GM21526 (cell line): ENCODE data around the gene CDT1.

ENCODE experiments used
- ATAC-seq: cut with Tn5 transposase; IDR thresholded peaks from one replicate; pipeline ENCODE4 v1.9.1; 2021; ENCODE audit warnings: moderate library complexity; ENCODE audit not compliant: unreplicated experiment, low FRiP score

The CDT1 gene

GRCh38 chr16:88803264-88803987 is at the start of gene CDT1:
Gene CDT1, plus strand, starts transcription at chr16:88803789. Its CDS starts 43 bp downstream, at chr16:88803832.
- no peak for ATAC-seq

GRCh38 chr16:88754109-88754911 is 49.3 kb upstream of the CDT1 start:
- ATAC-seq: no peak

DNA sequence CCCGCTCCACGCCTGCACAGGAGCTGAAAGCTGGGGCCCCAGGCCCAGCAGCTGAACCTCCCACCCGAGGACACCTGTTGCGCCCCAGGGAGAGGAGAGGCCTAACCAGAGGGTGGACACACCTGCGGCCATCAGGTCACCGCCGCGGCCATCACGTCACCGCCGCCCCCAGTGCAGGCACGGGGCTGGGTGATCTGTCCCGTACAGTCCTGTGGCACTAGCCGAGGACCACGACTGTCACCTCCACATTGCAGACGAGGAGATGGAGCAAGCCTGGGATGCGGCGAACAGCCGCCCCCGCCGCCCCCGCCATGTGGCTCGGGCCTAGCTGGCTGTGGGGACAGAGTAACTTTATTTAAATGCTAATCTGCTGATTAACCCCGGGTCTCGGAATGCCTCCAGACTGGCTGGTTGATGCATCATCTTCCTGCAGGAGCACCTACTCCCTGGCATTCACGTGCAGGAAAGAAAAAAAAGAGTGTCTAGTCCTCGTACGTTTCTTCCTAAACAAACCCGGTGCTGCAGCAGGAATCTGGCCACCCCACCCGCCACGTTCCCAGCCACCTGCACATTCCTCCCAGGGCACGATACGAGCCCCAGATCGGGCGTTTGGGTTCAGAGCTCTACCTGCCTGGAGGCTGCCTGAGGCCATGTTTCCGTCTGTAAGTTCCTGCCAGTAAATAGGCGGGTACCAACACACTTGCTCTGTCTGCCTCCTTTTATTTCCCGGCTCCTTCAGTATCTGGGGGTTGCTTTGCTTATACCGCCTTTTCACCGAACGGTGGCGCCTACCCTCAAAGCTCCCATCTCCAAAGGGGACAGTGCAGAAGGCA is 48.5 kb upstream of the CDT1 start:
- ATAC-seq: no peak

DNA sequence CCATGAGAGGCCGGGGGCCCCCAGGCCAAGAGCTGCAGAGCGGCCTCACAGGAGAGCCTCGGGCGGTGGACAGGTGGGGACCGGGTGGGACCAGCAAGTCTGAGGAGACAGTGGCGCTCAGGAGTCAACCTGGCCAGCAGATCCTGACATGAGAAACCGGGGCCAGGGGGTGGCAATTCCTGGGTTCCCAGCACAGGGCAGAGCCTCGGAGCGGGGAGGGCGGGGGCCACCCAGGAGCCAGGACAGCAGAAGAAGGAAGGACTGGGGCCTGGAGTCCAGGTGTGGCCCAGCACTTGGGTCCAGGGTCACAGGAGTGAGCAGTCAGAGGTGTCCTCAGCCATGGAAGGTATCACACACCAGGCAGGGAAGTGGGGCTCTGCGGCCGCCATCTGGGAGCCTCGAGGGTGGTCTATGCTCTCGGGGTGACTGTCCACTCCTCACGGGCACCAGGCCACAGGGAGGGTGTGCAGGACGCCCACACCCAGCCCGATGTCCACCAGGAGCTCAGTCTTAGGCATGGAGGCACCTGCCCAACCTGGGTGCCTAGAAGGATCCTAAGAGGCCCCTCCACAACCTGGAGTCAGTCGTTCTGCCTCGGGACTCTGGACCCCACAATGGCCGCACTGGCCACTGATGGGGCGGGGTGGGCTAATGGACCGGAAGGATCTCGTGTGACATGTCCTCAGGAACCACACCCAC is 47.7 kb upstream of the CDT1 start:
- no peak for ATAC-seq

DNA sequence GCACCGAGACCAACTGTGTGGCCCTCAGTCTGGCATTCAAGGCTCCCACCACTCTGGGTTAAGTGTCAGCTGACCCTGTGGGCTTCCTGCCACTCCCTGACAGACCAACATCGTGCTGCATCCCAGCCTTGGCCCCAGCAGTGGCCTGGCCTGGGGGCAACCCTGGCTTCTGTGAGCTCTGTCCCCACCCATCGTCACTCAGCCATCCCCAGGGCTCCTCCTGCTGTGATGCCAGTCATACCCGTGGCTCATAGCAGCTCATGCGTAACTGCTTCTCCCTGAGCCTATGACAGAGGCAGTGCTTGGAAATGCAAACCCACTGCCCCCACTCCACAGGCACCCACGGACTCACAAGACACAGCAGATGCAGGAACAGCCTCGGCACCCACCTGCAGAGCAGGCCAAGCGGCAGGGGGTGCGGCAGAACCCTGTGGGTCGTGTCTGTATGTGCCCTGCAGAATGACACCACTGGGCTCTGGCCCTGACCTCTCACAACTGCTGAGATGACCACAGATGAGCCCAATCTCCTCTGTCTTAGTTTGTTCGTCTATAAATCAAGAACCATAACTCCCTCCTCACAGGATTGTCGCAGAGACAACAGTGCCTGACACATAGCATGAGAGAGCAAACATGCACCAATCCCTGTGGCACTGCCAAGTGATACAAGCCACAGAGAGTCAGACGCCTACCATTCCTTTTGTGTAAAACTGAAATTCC is 45.2 kb upstream of the CDT1 start:
- no peak for ATAC-seq

GRCh38 chr16:88758944-88759244 is 44.7 kb upstream of the CDT1 start:
- ATAC-seq: no peak

DNA sequence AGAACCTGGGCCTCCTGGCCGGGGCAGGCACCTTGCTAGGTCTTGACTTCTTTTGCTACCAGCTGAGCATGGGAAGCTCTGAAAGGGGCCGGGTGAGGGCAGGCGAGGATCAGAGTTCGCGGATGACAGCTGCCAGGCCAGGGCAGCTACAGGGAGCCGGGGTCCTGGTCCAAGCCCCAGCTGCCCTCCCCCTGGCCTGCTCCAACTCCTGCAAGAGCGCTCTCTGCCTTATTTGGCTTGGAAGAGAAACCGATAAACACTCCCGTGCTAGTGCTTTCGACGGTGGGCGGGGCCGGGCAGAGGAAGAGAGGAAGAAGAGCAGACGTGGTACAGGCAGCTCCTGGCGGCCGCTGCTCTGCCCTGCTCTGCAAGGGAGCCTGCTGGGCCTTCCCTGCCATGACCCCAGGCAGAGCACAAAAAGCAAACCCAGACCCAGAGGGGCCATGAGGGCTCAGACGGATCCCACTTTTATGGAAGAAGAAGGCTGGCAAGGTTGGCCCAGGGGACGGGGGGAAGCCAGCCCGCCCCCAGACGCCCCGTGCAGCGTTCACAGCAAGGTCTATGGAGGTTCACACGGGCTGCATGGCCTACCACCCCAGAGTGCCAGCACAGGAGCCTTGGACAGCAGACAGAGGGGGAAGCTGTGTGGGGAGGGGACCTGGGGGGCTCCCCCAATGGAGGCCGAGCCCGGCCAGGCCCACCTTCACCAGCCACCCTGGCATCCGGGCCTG is 44.2 kb upstream of the CDT1 start:
- ATAC-seq: no peak

DNA sequence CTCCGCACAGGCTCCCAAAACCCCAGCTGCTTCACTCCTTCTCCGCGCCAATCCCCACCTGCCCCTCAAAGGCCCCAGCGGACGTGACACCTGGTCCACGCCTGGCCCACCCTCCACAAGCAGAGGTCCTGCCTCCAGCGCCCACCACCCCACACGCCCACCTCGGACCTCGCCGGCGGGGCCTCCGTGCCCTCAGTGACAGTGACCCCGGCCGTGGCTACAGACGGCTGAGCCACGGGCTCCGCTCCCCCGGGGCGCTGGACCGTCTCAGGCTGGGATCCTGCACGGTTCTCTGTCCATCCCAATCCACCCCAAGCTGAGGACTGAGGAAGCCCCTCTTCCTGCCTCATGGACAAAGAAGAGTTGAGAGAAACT is 43.6 kb upstream of the CDT1 start:
- no peak for ATAC-seq

- no peak for ATAC-seq
Measured at GRCh38 chr16:88760424-88761142, 43.0 kb upstream of the CDT1 start.

DNA sequence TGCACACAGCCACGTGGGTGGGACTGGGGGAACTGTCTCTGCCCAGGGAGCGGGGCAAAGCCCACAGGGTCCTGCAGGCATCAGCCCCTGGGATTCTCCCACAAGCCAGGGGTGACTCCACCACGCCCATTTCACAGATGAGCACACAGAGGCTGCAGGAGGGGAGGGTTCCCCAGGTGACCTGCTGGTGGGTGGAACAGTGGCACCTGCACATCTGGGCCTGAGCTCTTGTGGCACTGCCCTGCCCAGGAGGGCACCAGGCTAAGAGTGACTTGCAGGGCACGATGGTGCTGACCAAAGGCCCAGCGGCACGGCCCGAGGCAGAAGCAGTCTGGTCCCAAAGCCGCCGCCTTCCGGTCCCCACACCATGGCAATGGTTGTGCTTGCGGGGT is 42.5 kb upstream of the CDT1 start:
- no peak for ATAC-seq

DNA sequence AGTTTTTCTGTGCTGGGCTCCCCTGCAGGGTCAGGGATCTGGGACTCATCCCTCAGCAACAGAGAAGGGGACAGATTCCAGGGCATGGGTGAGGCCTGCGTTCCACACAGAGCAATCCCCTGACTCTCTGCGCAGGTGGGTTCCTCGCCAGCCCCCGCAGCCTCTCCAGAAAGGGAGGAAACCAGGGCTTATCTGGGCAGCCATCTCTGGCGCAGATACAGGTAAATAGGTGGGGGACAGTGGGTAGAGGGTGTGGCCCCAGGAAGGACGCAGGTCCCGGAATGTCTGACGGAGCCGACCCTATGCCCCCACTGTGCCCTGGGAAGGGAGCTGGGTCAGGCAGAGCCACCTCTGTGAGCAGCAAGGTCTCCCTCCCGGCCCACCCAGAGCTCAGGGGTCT is 41.8 kb upstream of the CDT1 start:
- no peak for ATAC-seq

- no peak for ATAC-seq
Measured at GRCh38 chr16:88762258-88762870, 41.2 kb upstream of the CDT1 start.

- ATAC-seq: no peak
Measured at GRCh38 chr16:88762941-88763340, 40.6 kb upstream of the CDT1 start.

DNA sequence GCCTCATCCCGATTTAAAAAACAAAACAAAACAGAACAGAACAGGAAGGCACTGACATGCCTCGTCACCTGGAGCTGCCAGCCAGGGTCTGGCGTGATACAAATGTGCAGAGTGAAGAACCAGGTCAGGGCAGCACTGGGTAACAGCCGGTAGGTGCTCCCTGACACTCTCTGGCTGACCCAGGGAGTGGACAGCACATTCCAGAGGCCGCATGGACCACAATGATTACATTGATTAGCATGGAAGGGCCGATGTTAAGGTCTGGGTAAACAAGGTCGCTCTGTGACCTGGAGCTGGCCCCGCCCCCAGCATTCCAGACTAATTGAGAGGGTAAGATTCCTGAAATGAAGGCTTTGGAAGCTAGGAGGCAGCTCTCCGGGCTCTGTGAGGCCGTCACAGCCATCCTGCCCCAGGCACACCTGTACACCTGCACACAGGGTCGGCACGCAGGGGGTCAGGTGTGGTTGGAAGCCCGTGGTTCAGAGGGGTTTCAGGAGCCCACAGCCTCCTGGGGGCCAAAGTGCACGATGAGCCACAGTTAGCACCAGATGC is 40.0 kb upstream of the CDT1 start:
- no peak for ATAC-seq

DNA sequence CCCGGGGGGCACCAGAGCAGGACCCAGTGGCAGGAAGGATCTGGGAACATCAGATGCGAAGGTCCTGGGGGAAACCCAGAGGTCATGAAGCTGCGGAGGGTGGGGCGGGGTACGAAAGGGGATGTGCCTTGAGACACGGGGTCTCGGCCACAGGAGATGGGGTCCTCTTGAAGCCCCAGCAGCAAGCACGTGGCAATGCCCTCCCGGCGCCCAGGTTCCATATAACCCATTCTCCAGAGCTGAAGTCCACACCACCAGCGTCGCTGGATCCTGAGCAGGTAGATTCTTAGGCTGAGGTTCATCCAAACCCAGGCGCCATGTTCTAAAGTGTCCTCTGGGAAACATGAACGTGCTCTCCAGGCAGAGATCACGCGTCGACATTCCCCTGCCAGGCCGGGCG is 39.5 kb upstream of the CDT1 start:
- no peak for ATAC-seq

GRCh38 chr16:88764913-88765349 is 38.7 kb upstream of the CDT1 start:
- no peak for ATAC-seq

DNA sequence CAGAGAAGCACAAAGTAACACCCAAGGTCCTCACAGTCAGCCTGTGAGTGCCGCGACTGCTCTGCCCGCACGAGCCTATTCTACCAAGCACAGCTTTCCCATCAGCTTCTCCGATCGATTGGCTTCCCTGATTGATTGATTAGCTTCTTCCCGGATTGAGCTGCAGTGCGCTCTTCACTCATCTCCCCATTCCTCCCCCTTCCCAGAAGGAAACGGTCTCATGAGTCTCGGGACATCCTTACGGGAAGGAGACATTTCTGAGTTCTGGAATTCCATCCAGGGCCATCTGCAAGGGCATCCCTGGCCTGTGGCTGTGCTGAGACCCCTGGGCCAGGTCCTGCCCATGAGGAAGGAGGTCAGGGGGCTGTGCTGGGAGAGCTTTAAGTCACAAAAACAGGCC is 36.6 kb upstream of the CDT1 start:
- ATAC-seq: no peak

DNA sequence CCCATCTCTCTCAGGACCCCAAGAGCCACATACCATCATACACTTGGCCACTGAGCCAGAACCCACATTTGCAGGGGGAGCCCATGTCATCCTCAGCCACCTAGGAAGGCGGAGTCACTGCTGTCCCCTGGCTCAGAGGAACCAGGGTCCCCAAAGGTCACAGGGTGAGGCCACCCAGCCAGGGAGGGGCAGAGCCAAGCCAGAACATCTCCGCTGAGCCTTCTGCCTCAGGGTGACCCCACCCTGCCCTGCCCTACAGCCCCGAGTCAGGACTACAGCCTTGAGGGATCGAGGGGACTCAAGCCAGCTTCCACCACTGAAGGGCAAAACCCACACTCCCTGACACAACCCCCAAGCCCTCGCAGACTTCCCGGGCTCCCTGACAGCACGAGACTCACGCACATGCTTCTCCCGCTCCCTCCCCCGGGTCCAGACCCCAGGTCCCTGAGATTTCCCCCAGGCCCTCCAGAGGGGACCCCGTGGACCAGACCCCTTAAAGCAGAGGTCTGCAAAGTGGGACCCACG is 36.0 kb upstream of the CDT1 start:
- ATAC-seq: no peak
